ENCODE measurements around the gene MINAR2.

MINAR2 gene

GRCh38 chr5:129747572-129748407, at the start of gene MINAR2:
Gene MINAR2 (plus strand): TSS chr5:129748094. CDS start chr5:129748191, 97 bp downstream.
- in situ Hi-C loops (cut with HindIII; ENCODE audit: low sequenced_read_pairs): no loop called here

DNA sequence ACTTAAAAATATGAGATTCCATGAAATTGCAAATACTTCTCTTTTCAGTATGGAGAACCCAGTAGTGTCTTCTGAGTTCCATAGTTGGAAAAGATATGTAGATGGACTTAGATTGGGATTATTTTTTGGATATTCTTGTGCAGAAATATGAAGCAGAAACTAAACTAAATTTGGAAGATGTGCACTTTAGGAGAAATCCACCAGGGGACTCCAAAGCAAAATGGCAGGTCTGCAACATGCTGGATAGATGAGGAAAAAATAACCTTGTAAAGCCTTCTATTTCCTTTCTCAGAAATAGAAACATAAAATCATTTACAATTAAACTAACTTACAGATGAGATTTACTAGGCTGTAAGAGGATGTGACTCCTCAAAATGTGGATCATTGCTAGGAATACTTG, 49.2 kb upstream of the MINAR2 start:
- in situ Hi-C loops (cut with HindIII; ENCODE audit: low sequenced_read_pairs): no loop called here

DNA sequence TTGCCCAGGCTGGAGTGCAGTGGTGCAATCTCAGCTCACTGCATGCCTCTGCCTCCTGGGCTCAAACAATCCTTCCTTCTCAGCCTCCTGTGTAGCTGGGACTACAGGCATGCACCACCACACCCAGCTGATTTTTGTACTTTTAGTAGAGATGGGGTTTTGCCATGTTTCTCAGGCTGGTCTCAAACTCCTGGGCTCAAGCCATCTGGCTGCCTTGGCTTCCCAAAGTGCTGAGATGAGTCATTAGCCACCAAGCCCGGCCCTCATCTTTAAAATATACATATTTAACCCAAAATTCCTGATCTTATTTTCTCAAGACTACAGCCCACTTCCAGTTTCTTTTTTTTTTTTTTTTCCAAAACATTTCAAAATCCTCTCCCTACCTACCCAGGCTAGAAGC, 31.7 kb upstream of the MINAR2 start:
- in situ Hi-C loops (cut with HindIII; ENCODE audit: low sequenced_read_pairs): no loop called here

GRCh38 chr5:129716651-129717050, 31.2 kb upstream of the MINAR2 start:
- in situ Hi-C loops (cut with HindIII; ENCODE audit: low sequenced_read_pairs): no loop called here

DNA sequence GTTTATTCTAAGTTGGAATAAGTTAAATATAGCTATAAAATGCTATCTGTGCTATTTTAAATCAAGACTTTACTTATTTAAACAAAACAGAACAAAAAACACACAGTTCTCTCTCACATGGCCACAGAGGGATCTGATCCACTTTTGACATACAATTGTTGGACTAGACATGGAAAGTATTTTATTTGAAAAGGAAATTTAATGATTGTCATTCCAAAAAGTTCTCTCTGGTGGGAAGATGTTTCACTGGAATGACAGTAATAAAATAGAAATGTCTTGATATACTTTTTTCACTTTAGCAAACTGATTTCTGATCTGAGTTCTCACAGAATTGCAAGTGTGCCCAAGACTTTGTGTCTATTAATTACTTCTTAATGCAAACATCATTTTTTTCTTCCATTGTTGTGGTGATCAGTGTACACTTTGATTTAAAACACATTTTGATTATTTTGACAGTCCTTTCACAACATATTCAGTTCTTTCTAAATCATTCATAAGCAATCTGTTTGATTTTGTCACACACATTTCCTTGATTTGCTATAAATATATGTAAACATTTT, 30.1 kb upstream of the MINAR2 start:
- in situ Hi-C loops (cut with HindIII; ENCODE audit: low sequenced_read_pairs): no loop called here

DNA sequence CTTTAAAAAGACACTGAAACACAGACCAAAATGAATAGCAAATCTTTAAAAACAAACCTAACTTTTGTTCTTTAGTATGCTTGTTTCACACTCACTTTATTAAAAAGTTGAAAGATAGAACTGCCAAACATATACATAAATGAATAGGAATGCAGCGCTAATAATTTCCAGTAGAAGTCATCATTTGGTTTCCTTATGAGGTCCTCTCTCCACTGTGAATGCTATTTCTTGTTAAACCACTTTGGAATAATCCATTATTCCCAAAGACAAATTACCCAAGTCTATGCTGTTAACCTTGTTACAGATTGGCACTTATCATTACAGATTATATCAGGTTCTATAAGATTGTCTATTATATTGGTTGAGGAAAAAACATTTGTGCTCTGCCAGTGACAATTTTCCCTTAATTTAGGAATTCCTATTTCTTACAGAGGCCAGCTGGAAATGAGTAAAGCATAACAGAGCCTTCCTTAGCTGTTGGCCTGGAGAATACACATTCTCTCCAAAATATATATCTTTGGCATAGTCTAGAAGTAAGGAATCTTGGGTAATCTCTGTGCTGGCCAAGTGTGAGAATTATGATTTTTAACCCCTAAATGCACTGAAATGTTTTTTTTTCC, 29.3 kb upstream of the MINAR2 start:
- in situ Hi-C loops (cut with HindIII; ENCODE audit: low sequenced_read_pairs): no loop called here

GRCh38 chr5:129724222-129724621, 23.7 kb upstream of the MINAR2 start:
- in situ Hi-C loops (cut with HindIII; ENCODE audit: low sequenced_read_pairs): no loop called here

DNA sequence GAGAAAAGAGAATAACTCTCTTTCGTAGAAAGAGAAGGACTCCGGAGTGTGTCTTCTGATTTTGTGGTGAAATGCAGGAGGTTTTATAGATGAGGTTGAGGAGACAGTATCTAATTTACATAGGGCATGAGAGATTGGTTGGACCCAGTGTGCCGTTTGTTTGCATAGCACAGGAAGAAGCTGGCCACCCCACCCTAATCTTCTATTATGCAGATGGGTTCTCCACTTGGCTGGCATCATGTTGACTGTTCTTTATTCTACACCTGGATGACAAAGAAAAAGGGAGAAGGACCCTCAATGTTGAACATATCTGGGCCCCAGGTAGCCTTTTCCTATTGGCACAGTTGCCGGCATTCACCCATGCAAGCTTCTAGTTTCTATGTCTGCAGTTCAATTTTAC, 23.2 kb upstream of the MINAR2 start:
- in situ Hi-C loops (cut with HindIII; ENCODE audit: low sequenced_read_pairs): no loop called here

DNA sequence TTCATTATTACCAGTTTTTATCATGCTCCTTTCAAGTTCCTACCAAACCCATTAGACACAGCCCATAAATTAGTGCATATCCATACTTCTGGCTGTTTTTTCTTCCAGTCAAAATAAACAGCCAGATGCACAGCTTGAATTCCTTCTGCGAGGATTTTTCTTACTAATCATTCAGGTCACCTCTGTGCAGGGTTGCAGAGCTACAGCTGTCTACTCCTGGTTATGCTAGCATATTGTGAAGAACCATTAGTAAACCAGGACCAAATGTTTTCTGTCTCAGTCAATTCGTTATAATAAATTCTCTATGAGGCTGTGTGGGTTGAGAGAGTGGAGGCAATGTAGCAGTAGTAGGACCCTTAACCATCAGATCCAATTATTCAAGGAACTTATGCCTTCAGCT, 8.1 kb upstream of the MINAR2 start:
- in situ Hi-C loops (cut with HindIII; ENCODE audit: low sequenced_read_pairs): no loop called here

GRCh38 chr5:129743541-129744187, 4.2 kb upstream of the MINAR2 start:
- in situ Hi-C loops (cut with HindIII; ENCODE audit: low sequenced_read_pairs): no loop called here

- in situ Hi-C loops (cut with HindIII; ENCODE audit: low sequenced_read_pairs): no loop called here
Measured at GRCh38 chr5:129745997-129746396, 1.9 kb upstream of the MINAR2 start.

GRCh38 chr5:129746876-129747275, 1.0 kb upstream of the MINAR2 start:
- in situ Hi-C loops (cut with HindIII; ENCODE audit: low sequenced_read_pairs): no loop called here

- in situ Hi-C loops (cut with HindIII; ENCODE audit: low sequenced_read_pairs): no loop called here
Measured at GRCh38 chr5:129748913-129749880, 1.3 kb downstream of the MINAR2 start.

DNA sequence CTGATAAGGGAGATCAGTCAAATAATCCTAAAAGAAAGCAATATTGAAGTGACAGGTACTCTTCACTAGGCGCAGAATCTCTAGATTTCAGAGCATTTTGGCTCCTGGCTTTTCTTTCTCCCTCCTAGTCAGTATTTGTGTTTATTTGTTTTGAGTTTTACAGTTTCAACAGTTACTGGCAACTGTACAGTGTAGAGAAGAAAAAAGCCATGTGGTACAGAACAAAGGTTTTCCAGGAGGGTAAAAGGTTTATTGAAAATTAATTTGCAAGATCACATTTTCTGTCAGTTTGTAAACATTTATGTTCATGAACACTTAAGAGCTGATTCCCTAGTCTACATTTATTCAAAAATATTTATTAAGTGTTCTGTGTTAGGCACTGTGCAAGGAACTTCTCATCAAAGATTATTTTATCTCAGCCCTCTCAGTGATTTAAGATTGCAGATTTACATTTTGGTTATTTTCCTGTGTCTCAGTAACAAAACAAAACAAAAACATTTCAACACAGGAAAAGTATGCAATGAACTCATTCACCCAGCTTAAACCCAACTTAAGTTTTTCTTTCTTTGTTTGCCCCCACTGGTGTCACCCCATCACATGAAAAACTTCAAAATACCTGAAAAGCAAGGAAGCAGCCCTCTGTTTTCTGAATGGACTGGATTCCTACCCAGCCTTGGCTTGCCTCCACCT, 12.9 kb downstream of the MINAR2 start:
- in situ Hi-C loops (cut with HindIII; ENCODE audit: low sequenced_read_pairs): no loop called here

GRCh38 chr5:129763651-129764050, 15.8 kb downstream of the MINAR2 start:
- in situ Hi-C loops (cut with HindIII; ENCODE audit: low sequenced_read_pairs): no loop called here

DNA sequence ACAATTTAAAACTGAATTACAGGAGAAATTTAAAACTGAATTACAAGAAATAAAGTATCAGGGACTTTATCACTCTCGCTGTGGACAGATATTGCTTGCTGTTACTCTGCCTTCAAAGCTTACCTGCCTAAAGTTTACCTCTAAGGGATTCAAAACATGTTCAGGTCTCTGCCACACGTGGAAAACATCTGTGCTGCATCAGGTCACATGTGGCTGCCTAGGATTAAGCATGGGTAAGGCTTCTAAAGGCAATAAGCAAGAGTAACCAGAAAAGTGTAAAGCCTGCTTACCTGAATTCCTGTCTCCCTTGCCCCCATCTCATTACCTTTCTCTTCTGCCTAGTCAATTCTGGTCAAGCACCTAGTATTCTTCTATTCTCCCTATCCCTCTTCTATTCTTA, 18.9 kb downstream of the MINAR2 start:
- in situ Hi-C loops (cut with HindIII; ENCODE audit: low sequenced_read_pairs): no loop called here

GRCh38 chr5:129767927-129768380, 20.1 kb downstream of the MINAR2 start:
- in situ Hi-C loops (cut with HindIII; ENCODE audit: low sequenced_read_pairs): no loop called here

GRCh38 chr5:129768735-129769134, 20.8 kb downstream of the MINAR2 start:
- in situ Hi-C loops (cut with HindIII; ENCODE audit: low sequenced_read_pairs): no loop called here

- in situ Hi-C loops (cut with HindIII; ENCODE audit: low sequenced_read_pairs): no loop called here
Measured at GRCh38 chr5:129770024-129770820, 22.3 kb downstream of the MINAR2 start.
